HepG2 (cell line): ENCODE measurements around the gene ANKRD2. TPM values are rescaled to one million over a fixed set of nuclear protein-coding genes. Genes with fewer than 3 reads are reported as not detected.

ENCODE experiments used
- FOXO1 ChIP-seq: sonication (generic); formaldehyde crosslinking; IDR thresholded peaks from 2 replicates; pipeline ENCODE4 v1.4.0; 2020; ENCODE audit warnings: missing genetic modification reagents
- HNRNPLL ChIP-seq: fragments of 200-400 bp; formaldehyde crosslinking; IDR thresholded peaks from 2 replicates; pipeline ENCODE4 v1.6.1; 2017; ENCODE audit warnings: mild to moderate bottlenecking, low read depth, low read length; ENCODE audit not compliant: poor library complexity, severe bottlenecking
- IRX3 ChIP-seq: sonication (generic); formaldehyde crosslinking; IDR thresholded peaks from 2 replicates; pipeline ENCODE4 v1.8.1; 2023; ENCODE audit warnings: mild to moderate bottlenecking, low read depth, missing genetic modification reagents, borderline replicate concordance
- KAT7 ChIP-seq: IDR thresholded peaks from 2 replicates; pipeline ENCODE4 v1.6.1; 2018; ENCODE audit warnings: borderline replicate concordance, missing compliant biosample characterization
- MXI1 ChIP-seq: IDR thresholded peaks from 3 replicates; pipeline ENCODE4 v1.6.1; 2012; ENCODE audit warnings: low read depth, low read length, inconsistent platforms, borderline replicate concordance
- PRDM15 ChIP-seq: sonication (generic); formaldehyde crosslinking; IDR thresholded peaks from 2 replicates; pipeline ENCODE4 v1.4.0; 2020; ENCODE audit warnings: missing genetic modification reagents
- RCOR2 ChIP-seq: IDR thresholded peaks from 2 replicates; pipeline ENCODE4 v1.6.1; 2016; ENCODE audit warnings: missing biosample characterization, missing genetic modification reagents
- SALL2 ChIP-seq: sonication (generic); formaldehyde crosslinking; IDR thresholded peaks from 2 replicates; pipeline ENCODE4 v1.8.1; 2023; ENCODE audit warnings: mild to moderate bottlenecking, missing genetic modification reagents, inconsistent platforms
- SPEN ChIP-seq: sonication (generic); formaldehyde crosslinking; IDR thresholded peaks from 2 replicates; pipeline ENCODE4 v1.5.1; 2020; ENCODE audit warnings: low read depth, mild to moderate bottlenecking, missing genetic modification reagents
- SUZ12 ChIP-seq: fragments of 150-350 bp; IDR thresholded peaks from 2 replicates; pipeline ENCODE4 v1.6.1; 2014; ENCODE audit warnings: low read depth, low read length
- TRIM24 ChIP-seq: sonication (generic); formaldehyde crosslinking; IDR thresholded peaks from 2 replicates; pipeline ENCODE4 v1.8.0; 2022; ENCODE audit warnings: mild to moderate bottlenecking, missing genetic modification reagents
- ZFP36L2 ChIP-seq: sonication (generic); formaldehyde crosslinking; IDR thresholded peaks from 2 replicates; pipeline ENCODE4 v1.4.0; 2020; ENCODE audit warnings: missing genetic modification reagents
- ZNF142 ChIP-seq: sonication (generic); formaldehyde crosslinking; IDR thresholded peaks from 2 replicates; pipeline ENCODE4 v1.4.0; 2020; ENCODE audit warnings: missing genetic modification reagents
- ZNF264 ChIP-seq: sonication (generic); formaldehyde crosslinking; IDR thresholded peaks from 2 replicates; pipeline ENCODE4 v1.4.0; 2020; ENCODE audit warnings: missing genetic modification reagents
- ZNF274 ChIP-seq: sonication (generic); formaldehyde crosslinking; IDR thresholded peaks from 2 replicates; pipeline ENCODE4 v1.5.1; 2020; ENCODE audit warnings: mild to moderate bottlenecking, missing genetic modification reagents
- ZNF652 ChIP-seq: IDR thresholded peaks from 2 replicates; pipeline ENCODE4 v1.6.1; 2016; ENCODE audit warnings: low read depth, borderline replicate concordance
- ZNF670 ChIP-seq: sonication (generic); formaldehyde crosslinking; IDR thresholded peaks from 2 replicates; pipeline ENCODE4 v1.8.0; 2022; ENCODE audit warnings: mild to moderate bottlenecking, missing genetic modification reagents, borderline replicate concordance
- ZNF776 ChIP-seq: sonication (generic); formaldehyde crosslinking; IDR thresholded peaks from 2 replicates; pipeline ENCODE4 v1.4.0; 2020; ENCODE audit warnings: mild to moderate bottlenecking, missing genetic modification reagents
- ZNF883 ChIP-seq: sonication (generic); formaldehyde crosslinking; IDR thresholded peaks from 2 replicates; pipeline ENCODE4 v1.5.1; 2020; ENCODE audit warnings: mild to moderate bottlenecking, missing genetic modification reagents; ENCODE audit errors: not compliant biosample characterization
- ZSCAN30 ChIP-seq: sonication (generic); formaldehyde crosslinking; IDR thresholded peaks from 2 replicates; pipeline ENCODE4 v1.5.0; 2020; ENCODE audit warnings: mild to moderate bottlenecking, missing genetic modification reagents
- polyA plus RNA-seq, 8 experiments: library from polyadenylated mRNA; depleted of rRNA in 3 of 8; stranded (reverse) in 7 of 8; unstranded in 1 of 8; fragments of >200 nt; fragmentation: Illumina TruSeq in 4 of 8; extraction: Trizol in 4 of 8; gene quantifications; 2 replicates each; pipeline versions ENCODE4 v1.2.1 to v1.2.3, GENCODE V29; 2011 to 2016; ENCODE audit warnings: low read depth in 4 of 8, missing spikeins in 1 of 8, mixed read lengths in 1 of 8; ENCODE audit not compliant: insufficient read depth in 1 of 8
- total RNA-seq, 5 experiments: library from RNA; depleted of rRNA; stranded (reverse); fragments of >200 nt; fragmentation: Illumina TruSeq; extraction: Trizol; gene quantifications; 2 replicates each; pipeline ENCODE4 v1.2.3, GENCODE V29; 2016; ENCODE audit warnings: low read depth in 1 of 5

ANKRD2 gene
- total and polyA plus RNA-seq, 2 of the 13 experiments (the other 11 are each of a cell fraction or from before 2014, with no cell fraction given) = not detected

GRCh38 chr10:97632949-97633884 lies 60.6 kb downstream of the ANKRD2 start, which contains the start of gene MORN4 (continued):
- no peak for TF ChIP-seq ZNF142 (CRISPR knock-in tag)
- no peak for TF ChIP-seq FOXO1 (CRISPR knock-in tag)
- peak; percentile 49; the same call in 1 of the 2 replicates for TF ChIP-seq ZNF776 (CRISPR knock-in tag)
- TF ChIP-seq MXI1 = peak; percentile 92; the same call in 1 of the 3 replicates
- no peak for TF ChIP-seq SUZ12
- no peak for TF ChIP-seq ZSCAN30 (CRISPR knock-in tag)
- TF ChIP-seq ZNF670 (CRISPR knock-in tag) = no peak
- TF ChIP-seq HNRNPLL = peak; percentile 68
- no peak for TF ChIP-seq ZNF652
- peak; percentile 63 for TF ChIP-seq SPEN (CRISPR knock-in tag)
- no peak for TF ChIP-seq IRX3 (CRISPR knock-in tag)
- no peak for TF ChIP-seq ZNF264 (CRISPR knock-in tag)
- peak; percentile 64; the same call in 1 of the 2 replicates for TF ChIP-seq SALL2 (CRISPR knock-in tag)
- 0 out of 2 replicates have a peak, but pooled peaks have one; percentile 14 for TF ChIP-seq RCOR2 (CRISPR knock-in tag)
- TF ChIP-seq ZNF883 (CRISPR knock-in tag) = peak; percentile 48
- peak; percentile 78; the same call in 1 of the 2 replicates for TF ChIP-seq KAT7 (CRISPR knock-in tag)
- TF ChIP-seq PRDM15 (CRISPR knock-in tag) = no peak
- TF ChIP-seq TRIM24 (CRISPR knock-in tag) = no peak
- no peak for TF ChIP-seq ZFP36L2 (CRISPR knock-in tag)
- TF ChIP-seq ZNF274 = 0 out of 2 replicates have a peak, but pooled peaks have one; percentile 18
